GM10266 (cell line): ENCODE results near the gene SLC35F1.

Experiments
- DNase-seq: peaks from one replicate; pipeline ENCODE4 v3.0.0; 2012; ENCODE audit errors: extremely low spot score
- CTCF ChIP-seq: IDR thresholded peaks from 2 replicates; pipeline ENCODE4 v1.5.1; 2012; ENCODE audit warnings: mild to moderate bottlenecking, low read depth; ENCODE audit not compliant: control insufficient read depth, insufficient read depth; ENCODE audit errors: missing control alignments

The SLC35F1 gene

DNA sequence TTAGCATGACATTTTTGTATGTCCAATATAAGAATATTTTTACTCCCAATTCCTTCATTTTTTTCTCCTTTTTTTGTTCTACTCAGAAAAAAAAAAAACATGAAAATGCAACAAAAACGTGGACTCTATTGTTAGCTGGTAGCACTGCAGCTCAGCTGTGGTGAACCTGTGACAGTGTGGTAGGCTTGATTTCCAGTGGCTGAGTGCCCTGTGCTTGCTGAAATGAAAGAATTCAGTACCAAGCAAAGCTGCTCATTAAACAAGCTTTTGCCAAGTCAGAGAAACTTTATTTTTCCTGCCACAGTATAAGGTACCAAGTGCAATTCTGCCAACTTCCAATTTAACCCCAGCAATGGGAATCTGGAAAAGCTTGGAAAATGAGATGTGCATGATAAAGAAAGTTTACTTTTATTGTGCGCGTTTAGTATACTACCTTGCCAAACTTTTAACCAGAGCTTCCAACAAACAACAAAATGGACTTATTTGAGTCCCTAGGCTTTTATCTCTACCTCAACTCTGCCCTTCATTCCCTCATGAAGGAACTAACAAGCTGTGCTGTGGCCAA lies 215.2 kb downstream of the SLC35F1 start:
- TF ChIP-seq CTCF = no peak
- no peak for DNase-seq

DNA sequence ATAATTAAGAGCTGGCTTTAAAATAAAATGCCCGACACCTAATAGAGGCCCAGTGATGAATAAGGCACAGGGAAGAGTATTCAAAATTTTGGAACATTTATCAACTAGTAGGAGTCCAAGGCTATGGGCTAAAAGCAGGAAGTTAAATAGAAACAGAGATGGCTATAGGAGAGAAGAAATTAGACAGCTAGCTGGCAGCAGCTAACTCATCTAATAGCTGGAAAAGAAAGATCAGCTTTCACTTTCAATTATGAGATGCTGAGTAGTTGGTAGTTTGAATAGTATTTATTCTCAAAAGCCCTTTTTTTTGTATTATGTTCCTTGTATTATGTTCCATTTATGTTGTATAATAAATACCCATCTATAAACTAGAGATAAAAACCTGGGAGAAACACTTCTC lies 215.7 kb downstream of the SLC35F1 start:
- TF ChIP-seq CTCF = no peak
- DNase-seq = no peak

DNA sequence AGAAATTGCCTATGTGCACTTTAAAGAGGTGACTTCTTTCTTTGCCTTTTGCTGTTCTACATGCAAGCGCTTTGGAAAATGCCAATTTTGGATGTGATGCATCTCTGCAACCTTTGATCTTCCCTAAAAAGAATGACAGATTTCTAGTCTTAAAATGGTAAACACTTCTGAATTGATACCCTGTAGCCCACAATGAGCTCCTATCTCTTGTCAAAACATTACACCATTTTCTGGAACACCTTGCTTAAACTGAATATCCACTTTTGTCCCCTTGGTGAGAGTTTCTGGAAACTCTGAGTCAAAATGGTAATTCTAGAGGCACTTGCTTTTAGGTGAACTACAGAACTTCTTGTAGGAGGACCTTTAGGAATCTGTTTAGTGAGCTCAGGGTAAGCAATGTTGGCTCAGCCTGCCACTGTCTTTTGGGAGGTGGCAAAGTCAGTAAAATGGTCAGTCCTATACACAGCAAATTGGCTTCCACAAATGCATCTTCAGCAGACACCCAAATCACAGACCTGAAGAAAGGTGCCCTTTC lies 216.5 kb downstream of the SLC35F1 start:
- no peak for TF ChIP-seq CTCF
- DNase-seq = no peak

- no peak for TF ChIP-seq CTCF
- DNase-seq = no peak
Measured at GRCh38 chr6:118124851-118125250, 217.8 kb downstream of the SLC35F1 start.

DNA sequence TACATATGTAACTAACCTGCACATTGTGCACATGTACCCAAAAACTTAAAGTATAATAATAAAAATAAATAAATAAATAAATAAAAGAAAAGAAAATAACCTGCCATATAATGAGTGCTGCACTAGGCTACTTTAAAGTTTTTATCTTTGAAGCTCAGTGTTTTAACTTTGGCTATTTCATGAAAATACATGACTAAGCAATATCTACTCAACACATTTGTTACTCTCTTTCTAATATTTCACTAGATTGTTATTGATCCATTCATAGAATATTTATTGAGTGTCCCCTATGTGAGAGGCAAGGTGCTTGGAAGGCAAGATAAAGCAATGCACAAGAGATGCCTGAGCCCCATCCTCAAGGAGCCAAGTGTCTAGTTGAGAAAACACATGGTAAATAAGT lies 221.7 kb downstream of the SLC35F1 start:
- no peak for TF ChIP-seq CTCF
- DNase-seq = no peak

- no peak for TF ChIP-seq CTCF
Measured at GRCh38 chr6:118134206-118134605, 227.1 kb downstream of the SLC35F1 start.

GRCh38 chr6:118134736-118135135 lies 227.7 kb downstream of the SLC35F1 start:
- no peak for DNase-seq
- TF ChIP-seq CTCF = no peak

More at GRCh38 chr6:118134206-118134605, 227.1 kb downstream of the SLC35F1 start:
- DNase-seq = no peak
